K562 (cell line): ENCODE results near the gene C10orf71. TPM values are rescaled to one million over a fixed set of nuclear protein-coding genes. Genes with fewer than 3 reads are reported as not detected.

Experiments used
- ATAC-seq: fragments of 200-7000 bp; cut with Tn5 transposase; 3 replicates; pipeline ENCODE4 v1.9.1; 2020; ENCODE audit warnings: moderate library complexity
- BruUV-seq: library from RNA; stranded (reverse); fragments of 400-500 nt; replicated peaks from 2 replicates; lab custom pipeline; 2021; lab: Mats Ljungman, UMichigan
- CTCF ChIA-PET: fragments of 300-600 bp; formaldehyde crosslinking; extraction: SDS; loops from one replicate; lab custom pipeline; 2021; ENCODE audit warnings: low intra/inter-chr PET ratio; lab: Yijun Ruan, JAX
- POLR2A ChIA-PET: fragments of 300-600, 350-650 bp; sonication (Branson Sonifier 250); formaldehyde crosslinking; extraction: SDS; loops from one replicate; lab custom pipeline; 2021; ENCODE audit warnings: antibody characterized with exemption, inconsistent platforms; lab: Yijun Ruan, JAX
- DNase-seq, 4 experiments: peaks; one replicate each; pipeline versions ENCODE4 v3.0.0 to v3.0.0-alpha.2; 2011 to 2018; ENCODE audit warnings: low spot score in 3 of 4, mixed read lengths in 3 of 4; ENCODE audit errors: extremely low read depth in 1 of 4
- FAIRE-seq: peaks from 2 replicates; lab custom pipeline; 2011; peaks lifted over from hg19 to GRCh38; lab: Jason Lieb, UNC
- H2AFZ ChIP-seq: 2 replicates; pipeline ENCODE4 v1.6.0; 2011; ENCODE audit warnings: low read depth, low read length, control low read depth, inconsistent platforms
- H3K27ac ChIP-seq: fragments of 200-600 bp; 3 replicates; pipeline ENCODE4 v1.8.0; 2011; ENCODE audit warnings: low read depth, mild to moderate bottlenecking, control low read depth, inconsistent platforms, low read length, moderate library complexity, mixed read lengths; ENCODE audit errors: extremely low read depth
- H3K27me3 ChIP-seq, 2 experiments: fragments of 300-600 bp in 1 of 2; 2 replicates in 1 of 2; 3 replicates in 1 of 2; pipeline versions ENCODE4 v1.6.0 to v1.8.0; 2011; ENCODE audit warnings: inconsistent platforms in 2 of 2, low read length in 2 of 2, mild to moderate bottlenecking in 1 of 2, mixed read lengths in 1 of 2, moderate library complexity in 1 of 2; ENCODE audit not compliant: control insufficient read depth in 2 of 2, insufficient read depth in 2 of 2
- H3K36me3 ChIP-seq: fragments of 300-600 bp; 3 replicates; pipeline ENCODE4 v1.8.0; 2011; ENCODE audit warnings: mild to moderate bottlenecking, low read length, inconsistent platforms; ENCODE audit not compliant: control insufficient read depth, insufficient read depth
- H3K4me1 ChIP-seq, 2 experiments: fragments of 200-600 bp in 1 of 2; replicated peaks in 1 of 2; 2 replicates in 1 of 2; 3 replicates in 1 of 2; pipeline versions ENCODE4 v1.5.1 to v1.8.0; 2011; ENCODE audit warnings: inconsistent platforms in 2 of 2, low read length in 2 of 2, mild to moderate bottlenecking in 1 of 2, mixed read lengths in 1 of 2, moderate library complexity in 1 of 2; ENCODE audit not compliant: control insufficient read depth in 2 of 2, insufficient read depth in 2 of 2
- H3K4me2 ChIP-seq: 2 replicates; pipeline ENCODE4 v1.6.1; 2011; ENCODE audit warnings: low read length, control low read depth, inconsistent platforms, mixed read lengths; ENCODE audit not compliant: insufficient read depth
- H3K4me3 ChIP-seq: fragments of 200-600 bp; sonication (generic), shearing (Covaris generic); 2 replicates; pipeline ENCODE4 v1.5.1; 2016; ENCODE audit warnings: control low read depth, inconsistent platforms
- H3K79me2 ChIP-seq: fragments of 200-600 bp; 3 replicates; pipeline ENCODE4 v1.8.0; 2011; ENCODE audit warnings: low read length, inconsistent platforms; ENCODE audit not compliant: control insufficient read depth, insufficient read depth
- H3K9ac ChIP-seq, 2 experiments: 2 replicates each; pipeline versions ENCODE4 v1.6.0 to v1.6.1; 2011; ENCODE audit warnings: low read depth in 2 of 2, low read length in 2 of 2, control low read depth in 1 of 2, inconsistent platforms in 1 of 2, mild to moderate bottlenecking in 1 of 2, mixed read lengths in 1 of 2; ENCODE audit not compliant: insufficient read depth in 1 of 2
- H3K9me1 ChIP-seq: one replicate; pipeline ENCODE4 v1.6.0; 2011; ENCODE audit warnings: inconsistent platforms, mild to moderate bottlenecking, low read length, moderate library complexity; ENCODE audit not compliant: control insufficient read depth, insufficient read depth
- H3K9me3 ChIP-seq: replicated peaks from 2 replicates; pipeline ENCODE4 v1.5.1; 2011; ENCODE audit warnings: low read depth, low read length, inconsistent platforms; ENCODE audit not compliant: control insufficient read depth, insufficient read depth
- H4K20me1 ChIP-seq: replicated peaks from 2 replicates; pipeline ENCODE4 v1.6.1; 2011; ENCODE audit warnings: low read length, inconsistent platforms, mixed read lengths; ENCODE audit not compliant: control insufficient read depth, insufficient read depth
- ADNP ChIP-seq: fragments of 200-800 bp; sonication (Bioruptor generic); IDR thresholded peaks from 2 replicates; pipeline ENCODE4 v1.6.1; 2016; ENCODE audit warnings: missing genetic modification characterization, missing compliant biosample characterization
- ATF1 ChIP-seq, 2 experiments: fragments of 450-650 bp in 1 of 2; IDR thresholded peaks; 2 replicates each; pipeline ENCODE4 v1.6.1; 2016; ENCODE audit warnings: missing compliant biosample characterization in 1 of 2, missing genetic modification characterization in 1 of 2
- CEBPG ChIP-seq, 3 experiments: fragments of 200-800 bp in 1 of 3; sonication (Bioruptor generic) in 1 of 3; sonication (generic) in 1 of 3; formaldehyde crosslinking in 1 of 3; IDR thresholded peaks in 2 of 3; conservative IDR thresholded peaks in 1 of 3; 2 replicates each; pipeline versions ENCODE4 v1.6.1 to v1.8.0; 2016 to 2022; ENCODE audit warnings: missing compliant biosample characterization in 2 of 3, missing genetic modification characterization in 2 of 3, mild to moderate bottlenecking in 1 of 3, missing genetic modification reagents in 1 of 3
- HLTF ChIP-seq: fragments of 450-650 bp; IDR thresholded peaks from 2 replicates; pipeline ENCODE4 v1.6.1; 2016
- HNRNPH1 ChIP-seq: fragments of 200-400 bp; formaldehyde crosslinking; optimal IDR thresholded peaks from 2 replicates; pipeline ENCODE3; 2017; ENCODE audit warnings: low read depth, mild to moderate bottlenecking, low read length, moderate library complexity
- KHSRP ChIP-seq: fragments of 450-650 bp; IDR thresholded peaks from 2 replicates; pipeline ENCODE4 v1.6.1; 2017
- MCM5 ChIP-seq: fragments of 450-650 bp; IDR thresholded peaks from 2 replicates; pipeline ENCODE4 v1.6.1; 2016; ENCODE audit warnings: low read depth
- MEIS2 ChIP-seq: fragments of 450-650 bp; IDR thresholded peaks from 2 replicates; pipeline ENCODE4 v1.6.1; 2014; ENCODE audit warnings: mild to moderate bottlenecking; ENCODE audit not compliant: partially characterized antibody
- MXI1 ChIP-seq: IDR thresholded peaks from 2 replicates; pipeline ENCODE4 v1.6.1; 2011; ENCODE audit warnings: low read depth, mild to moderate bottlenecking, improper control_type of control experiment, low read length
- RFX5 ChIP-seq: IDR thresholded peaks from 2 replicates; pipeline ENCODE4 v1.6.1; 2011; ENCODE audit warnings: low read depth, mild to moderate bottlenecking, improper control_type of control experiment, low read length
- TEAD2 ChIP-seq: fragments of 450-650 bp; IDR thresholded peaks from 2 replicates; pipeline ENCODE4 v1.6.1; 2016; ENCODE audit warnings: missing genetic modification characterization, control low read depth, missing compliant biosample characterization
- ZNF384 ChIP-seq: IDR thresholded peaks from 2 replicates; pipeline ENCODE4 v1.6.1; 2012; ENCODE audit warnings: low read depth, low read length, improper control_type of control experiment
- WGBS: fragments of 100-300 bp; shearing (Covaris generic); methylation state at CpG from one replicate; pipeline ENCODE4 v1.1.6; 2016; ENCODE audit warnings: low coverage, mixed read lengths; ENCODE audit not compliant: insufficient coverage; ENCODE audit errors: missing lambda C conversion rate; 5-methylcytosine and 5-hydroxymethylcytosine counted together
- in situ Hi-C: fragments of 300-500 bp; cut with MboI; formaldehyde crosslinking; loops from 4 replicates; pipeline ENCODE4 v1.15.0; 2018; ENCODE audit warnings: inconsistent platforms, mixed read lengths
- intact Hi-C: fragments of 100-400 bp; cut with micrococcal nuclease; formaldehyde crosslinking; loops from 2 replicates; pipeline ENCODE4 v1.14.2; 2022
- polyA plus RNA-seq, 8 experiments: library from polyadenylated mRNA; depleted of rRNA in 4 of 8; stranded (reverse) in 5 of 8; unstranded in 3 of 8; fragments of >200 nt; fragmentation: Nextera tagmentation in 2 of 8; fragmentation: Illumina TruSeq in 1 of 8; extraction: Ambion mirVana in 2 of 8; extraction: Trizol in 1 of 8; gene quantifications; 2 replicates each; pipeline versions ENCODE4 v1.2.1 to v1.2.3, GENCODE V29; 2011 to 2014; ENCODE audit warnings: inconsistent platforms in 1 of 8, missing spikeins in 1 of 8
- total RNA-seq, 7 experiments: library from RNA; depleted of rRNA in 6 of 7; stranded (reverse); fragments of >200 nt in 6 of 7; fragmentation: Illumina TruSeq in 2 of 7; extraction: Trizol in 2 of 7; gene quantifications; 2 replicates each; pipeline versions ENCODE4 v1.2.1 to v1.2.3, GENCODE V29; 2011 to 2021; ENCODE audit warnings: low replicate concordance in 1 of 7
- TF ChIP-seq, protein P1 (sequence below), 2 experiments: fragments of 450-650 bp in 1 of 2; sonication (generic) in 1 of 2; formaldehyde crosslinking in 1 of 2; IDR thresholded peaks in 1 of 2; conservative IDR thresholded peaks in 1 of 2; 2 replicates each; pipeline versions ENCODE4 v1.6.1 to v1.8.1; 2016 to 2023; ENCODE audit warnings: mild to moderate bottlenecking in 2 of 2, moderate library complexity in 2 of 2, inconsistent platforms in 1 of 2, missing genetic modification reagents in 1 of 2

C10orf71 gene
- total and polyA plus RNA-seq, 9 of the 15 experiments (the other 6 are each of a cell fraction or from before 2014, with no cell fraction given) = 0.06 to 4.5 (median 1.3) TPM

DNA sequence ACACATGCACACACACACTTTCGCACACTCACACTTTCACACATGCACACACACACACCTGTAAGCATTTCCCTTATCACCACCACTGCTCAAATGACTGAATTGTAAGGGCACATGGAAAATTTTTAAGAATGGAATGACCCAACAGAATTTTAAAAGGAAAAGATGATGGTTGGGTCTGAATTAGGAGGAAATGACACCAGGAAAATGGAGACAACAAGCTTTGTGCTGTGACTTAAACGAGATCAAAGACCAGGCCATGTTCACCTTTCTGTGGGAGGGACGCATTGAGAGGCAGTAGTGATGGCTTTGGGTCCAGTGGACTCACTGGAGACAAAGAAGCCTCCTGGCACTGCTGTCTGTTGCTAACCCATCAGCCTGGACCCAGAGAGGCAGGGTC, 16.7 kb upstream of the C10orf71 start:
- in situ Hi-C loops = no loop called here

DNA sequence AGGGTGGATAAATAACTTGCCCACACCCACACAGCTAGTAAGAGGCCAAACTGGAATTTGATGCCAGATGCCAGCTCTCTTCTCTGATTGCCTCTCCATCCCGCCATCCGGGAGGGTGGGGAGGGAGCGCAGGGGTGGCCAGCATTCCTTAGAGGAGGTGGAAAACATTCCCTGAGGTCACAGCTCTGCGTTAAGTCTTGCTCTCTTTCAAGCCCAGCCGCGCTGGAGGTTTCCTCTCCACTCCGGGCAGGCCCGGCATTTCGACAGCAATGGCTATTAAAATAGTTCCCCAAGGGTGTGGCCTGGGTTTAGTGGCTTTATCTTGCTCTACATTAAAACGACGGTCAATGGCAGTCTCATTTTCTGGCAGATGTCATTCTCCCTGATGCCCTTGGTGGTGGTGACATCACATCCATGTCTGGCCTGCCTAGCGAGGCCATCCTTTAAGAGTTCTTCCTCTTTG, 16.1 kb upstream of the C10orf71 start:
- Histone ChIP-seq H3K27me3 (no peaks in the 10 kb centered on the region), H3K9me3 (no peaks in the 10 kb centered on the region), H3K9ac (peak overlapping the region in 1 of 2 experiments; percentile 1; a peak in 1 of 4 replicates), H3K4me2 (no peak overlapping the region; the same call in 1 of the 2 replicates), H2AFZ (peak overlapping the region; percentile 52; the same call in 1 of the 2 replicates), H3K9me1 (no peaks in the 10 kb centered on the region), H3K4me1 (peaks cover 10 to 14% of the 10 kb centered on the region in 2 experiments), H3K79me2 (no peaks in the 10 kb centered on the region), H3K36me3 (no peaks in the 10 kb centered on the region), H3K4me3 (no peak overlapping the region), H3K27ac (no peak overlapping the region), H4K20me1 (no peaks in the 10 kb centered on the region)
- ChIA-PET CTCF (interaction anchor here (0.5 kb wide), 1 partner anchor 224 kb away, joined by 3 read pairs; no protein-coding TSS in a partner anchor), POLR2A (interaction anchor here (0.9 to 1.0 kb wide), 2 partner anchors 16 to 85 kb away, joined by 3 to 4 read pairs; partner anchors contain the start of gene C10orf71)
- in situ Hi-C loops = no loop called here
- no TSS peak for BruUV-seq
- WGBS = 35% methylated on average over 12 of the region's 12 CpGs
- DNase-seq (no peak), ATAC-seq (no peak; the same call in 2 of the 3 replicates), FAIRE-seq (no peak)
- intact Hi-C loops = no loop called here
- TF ChIP-seq, protein P1, sequence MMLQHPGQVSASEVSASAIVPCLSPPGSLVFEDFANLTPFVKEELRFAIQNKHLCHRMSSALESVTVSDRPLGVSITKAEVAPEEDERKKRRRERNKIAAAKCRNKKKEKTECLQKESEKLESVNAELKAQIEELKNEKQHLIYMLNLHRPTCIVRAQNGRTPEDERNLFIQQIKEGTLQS (IDR thresholded peaks at IDR 0.05) = peak; percentile 18; the same call in 1 of the 2 replicates
- TF ChIP-seq, protein P1 (CRISPR knock-in tag; conservative IDR thresholded peaks at IDR 0.05) = no peak
- TF ChIP-seq CEBPG (CRISPR knock-in tag; IDR thresholded peaks at IDR 0.05) (no peak), CEBPG (tag; conservative IDR thresholded peaks at IDR 0.05 in 1 of 2, IDR thresholded peaks at IDR 0.05 in 1 of 2) (no peak), ATF1 (CRISPR knock-in tag; IDR thresholded peaks at IDR 0.05) (no peak), ATF1 (tag; IDR thresholded peaks at IDR 0.05) (0 out of 2 replicates have a peak, but pooled peaks have one; percentile 16), MEIS2 (peak; percentile 28)

More for the DNA sequence above, 16.7 kb upstream of the C10orf71 start:
- BruUV-seq = no TSS peak
- H3K4me3 ChIP-seq = no peak overlapping the region
- intact Hi-C loops = no loop called here
- H3K79me2 ChIP-seq = no peaks in the 10 kb centered on the region
- ChIA-PET POLR2A (interaction anchor here (0.9 to 1.0 kb wide), 2 partner anchors 16 to 85 kb away, joined by 3 to 4 read pairs; partner anchors contain the start of gene C10orf71), CTCF (no interaction called here)
- H3K27me3 ChIP-seq = no peaks in the 10 kb centered on the region
- H3K9me3 ChIP-seq = no peaks in the 10 kb centered on the region
- no peak overlapping the region for H3K4me2 ChIP-seq
- no peak overlapping the region for H3K9ac ChIP-seq
- ATAC-seq (no peak), FAIRE-seq (peak; percentile 44), DNase-seq (no peak)
- H3K4me1 ChIP-seq = peaks cover 14 to 20% of the 10 kb centered on the region in 2 experiments
- no peaks in the 10 kb centered on the region for H3K36me3 ChIP-seq
- 40% methylated on average over 3 of the region's 3 CpGs for WGBS
- TF ChIP-seq TEAD2 (tag) = no peak
- no peak for TF ChIP-seq ZNF384
- no peak for TF ChIP-seq HNRNPH1
- TF ChIP-seq MXI1 = no peak
- no peak for TF ChIP-seq ADNP (tag)
- TF ChIP-seq KHSRP = 0 out of 2 replicates have a peak, but pooled peaks have one; percentile 10
- no peak for TF ChIP-seq MCM5
- TF ChIP-seq HLTF = no peak
- no peak for TF ChIP-seq RFX5
- peak overlapping the region; percentile 52; the same call in 1 of the 2 replicates for H2AFZ ChIP-seq
- H4K20me1 ChIP-seq = no peaks in the 10 kb centered on the region
- H3K9me1 ChIP-seq = no peaks in the 10 kb centered on the region
- no peak overlapping the region for H3K27ac ChIP-seq
